ENCODE measurements around the gene ALG14.

DNA sequence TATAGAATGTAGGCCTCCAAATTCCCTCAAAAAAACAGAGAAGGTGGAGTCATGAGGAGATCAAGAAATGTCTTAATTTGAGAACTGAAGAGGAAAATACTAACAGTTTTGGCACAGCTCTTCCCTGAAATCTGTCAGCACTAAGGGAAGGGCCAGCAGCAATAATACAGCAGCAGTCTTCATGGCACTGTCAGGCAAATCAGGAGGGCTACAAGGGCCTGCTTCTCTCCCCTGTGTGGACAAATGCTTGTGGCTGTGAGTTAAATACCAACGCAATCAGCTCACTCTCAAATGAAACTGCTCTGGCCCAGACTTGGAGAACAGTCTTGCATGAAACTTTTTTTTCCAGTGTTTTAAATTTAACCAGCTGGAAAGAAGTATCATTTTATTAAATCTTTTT lies 125.3 kb downstream of the ALG14 start:
- TF ChIP-seq, protein P1, sequence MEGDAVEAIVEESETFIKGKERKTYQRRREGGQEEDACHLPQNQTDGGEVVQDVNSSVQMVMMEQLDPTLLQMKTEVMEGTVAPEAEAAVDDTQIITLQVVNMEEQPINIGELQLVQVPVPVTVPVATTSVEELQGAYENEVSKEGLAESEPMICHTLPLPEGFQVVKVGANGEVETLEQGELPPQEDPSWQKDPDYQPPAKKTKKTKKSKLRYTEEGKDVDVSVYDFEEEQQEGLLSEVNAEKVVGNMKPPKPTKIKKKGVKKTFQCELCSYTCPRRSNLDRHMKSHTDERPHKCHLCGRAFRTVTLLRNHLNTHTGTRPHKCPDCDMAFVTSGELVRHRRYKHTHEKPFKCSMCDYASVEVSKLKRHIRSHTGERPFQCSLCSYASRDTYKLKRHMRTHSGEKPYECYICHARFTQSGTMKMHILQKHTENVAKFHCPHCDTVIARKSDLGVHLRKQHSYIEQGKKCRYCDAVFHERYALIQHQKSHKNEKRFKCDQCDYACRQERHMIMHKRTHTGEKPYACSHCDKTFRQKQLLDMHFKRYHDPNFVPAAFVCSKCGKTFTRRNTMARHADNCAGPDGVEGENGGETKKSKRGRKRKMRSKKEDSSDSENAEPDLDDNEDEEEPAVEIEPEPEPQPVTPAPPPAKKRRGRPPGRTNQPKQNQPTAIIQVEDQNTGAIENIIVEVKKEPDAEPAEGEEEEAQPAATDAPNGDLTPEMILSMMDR (IDR thresholded peaks at IDR 0.05) = no peak
- no peak for TF ChIP-seq POLR2A (IDR thresholded peaks at IDR 0.05)

Data from thyroid gland (tissue), 4 donors.